IMR-90 (cell line): ENCODE data around the gene THRAP3. TPM values are rescaled to one million over a fixed set of nuclear protein-coding genes. Genes with fewer than 3 reads are reported as not detected.

Experiments
- ATAC-seq: fragments of 200-7000 bp; cut with Tn5 transposase; 2 replicates; pipeline ENCODE4 v1.9.1; 2020; ENCODE audit warnings: low read depth, mild to moderate bottlenecking, moderate library complexity
- BruUV-seq: library from RNA; stranded (reverse); fragments of 400-500 nt; replicated peaks from 2 replicates; lab custom pipeline; 2021; lab: Mats Ljungman, UMichigan
- CTCF ChIA-PET: fragments of 300-600 bp; formaldehyde crosslinking; extraction: SDS; loops from one replicate; lab custom pipeline; 2021; ENCODE audit warnings: antibody characterized with exemption; lab: Yijun Ruan, JAX
- POLR2A ChIA-PET: fragments of 300-600 bp; sonication (Branson Sonifier 250); formaldehyde crosslinking; loops from one replicate; lab custom pipeline; 2022; ENCODE audit warnings: antibody characterized with exemption; ENCODE audit not compliant: unreplicated experiment; lab: Charles Lee
- DNase-seq: peaks from one replicate; pipeline ENCODE4 v3.0.0; 2013
- H2AFZ ChIP-seq: replicated peaks from 2 replicates; pipeline ENCODE3; 2013; ENCODE audit warnings: low read length, mild to moderate bottlenecking; ENCODE audit not compliant: poor library complexity
- H2AK5ac ChIP-seq: 2 replicates; pipeline ENCODE4 v1.6.1; 2013; ENCODE audit warnings: low read depth, low read length, inconsistent platforms
- H2AK9ac ChIP-seq: replicated peaks from 2 replicates; pipeline ENCODE3; 2013; ENCODE audit warnings: mild to moderate bottlenecking, low read depth, low read length, moderate library complexity; ENCODE audit not compliant: poor library complexity
- H2BK120ac ChIP-seq: 2 replicates; pipeline ENCODE4 v1.6.1; 2013; ENCODE audit warnings: low read depth, low read length, inconsistent platforms
- H2BK15ac ChIP-seq: 3 replicates; pipeline ENCODE4 v1.6.1; 2013; ENCODE audit warnings: low read depth, low read length, inconsistent platforms
- H2BK20ac ChIP-seq: 2 replicates; pipeline ENCODE4 v1.6.1; 2013; ENCODE audit warnings: low read depth, mild to moderate bottlenecking, inconsistent platforms, low read length, moderate library complexity
- H2BK5ac ChIP-seq: 2 replicates; pipeline ENCODE4 v1.6.1; 2013; ENCODE audit warnings: mild to moderate bottlenecking, low read depth, low read length, inconsistent platforms; ENCODE audit not compliant: poor library complexity, severe bottlenecking
- H3K14ac ChIP-seq: replicated peaks from 2 replicates; pipeline ENCODE4 v1.6.1; 2013; ENCODE audit warnings: low read depth, low read length, inconsistent platforms
- H3K18ac ChIP-seq: 2 replicates; pipeline ENCODE4 v1.6.1; 2013; ENCODE audit warnings: low read depth, low read length, control low read depth
- H3K23ac ChIP-seq: 2 replicates; pipeline ENCODE4 v1.6.1; 2013; ENCODE audit warnings: low read depth, low read length, inconsistent platforms
- H3K27ac ChIP-seq: 2 replicates; pipeline ENCODE4 v1.5.1; 2013; ENCODE audit warnings: mild to moderate bottlenecking, control low read depth, low read length; ENCODE audit not compliant: insufficient read depth
- H3K27me3 ChIP-seq: 2 replicates; pipeline ENCODE4 v1.6.1; 2013; ENCODE audit warnings: low read length; ENCODE audit not compliant: control insufficient read depth, insufficient read depth
- H3K36me3 ChIP-seq: 2 replicates; pipeline ENCODE4 v1.6.1; 2013; ENCODE audit warnings: low read length, mixed read lengths; ENCODE audit not compliant: control insufficient read depth, insufficient read depth
- H3K4ac ChIP-seq: 2 replicates; pipeline ENCODE4 v1.6.1; 2013; ENCODE audit warnings: low read depth, low read length, inconsistent platforms
- H3K4me1 ChIP-seq: 2 replicates; pipeline ENCODE4 v1.6.1; 2013; ENCODE audit warnings: low read length, mixed read lengths; ENCODE audit not compliant: control insufficient read depth, insufficient read depth
- H3K4me2 ChIP-seq: 2 replicates; pipeline ENCODE4 v1.6.1; 2013; ENCODE audit warnings: low read depth, mild to moderate bottlenecking, control low read depth, low read length, moderate library complexity
- H3K4me3 ChIP-seq: 2 replicates; pipeline ENCODE4 v1.5.1; 2013; ENCODE audit warnings: low read depth, mild to moderate bottlenecking, control low read depth, low read length, moderate library complexity; ENCODE audit not compliant: insufficient read depth
- H3K56ac ChIP-seq: 2 replicates; pipeline ENCODE4 v1.6.1; 2013; ENCODE audit warnings: low read length, inconsistent platforms; ENCODE audit not compliant: insufficient read depth; ENCODE audit errors: extremely low read depth
- H3K79me1 ChIP-seq, 2 experiments: 2 replicates each; pipeline ENCODE4 v1.6.1; 2013; ENCODE audit warnings: low read length in 2 of 2, inconsistent platforms in 1 of 2, low read depth in 1 of 2
- H3K9ac ChIP-seq: 2 replicates; pipeline ENCODE4 v1.6.1; 2013; ENCODE audit warnings: low read depth, low read length, control low read depth
- H3K9me1 ChIP-seq: 2 replicates; pipeline ENCODE4 v1.6.1; 2013; ENCODE audit warnings: low read length, inconsistent platforms; ENCODE audit not compliant: insufficient read depth
- H3K9me3 ChIP-seq: 2 replicates; pipeline ENCODE4 v1.6.1; 2013; ENCODE audit warnings: low read length; ENCODE audit not compliant: control insufficient read depth, insufficient read depth
- H4K20me1 ChIP-seq: 2 replicates; pipeline ENCODE4 v1.6.1; 2013; ENCODE audit warnings: low read length, inconsistent platforms; ENCODE audit not compliant: insufficient read depth
- H4K5ac ChIP-seq: 2 replicates; pipeline ENCODE4 v1.6.1; 2013; ENCODE audit warnings: mild to moderate bottlenecking, low read depth, low read length, control low read depth
- H4K8ac ChIP-seq, 2 experiments: 2 replicates each; pipeline ENCODE4 v1.6.1; 2013; ENCODE audit warnings: low read depth in 2 of 2, low read length in 2 of 2, control low read depth in 1 of 2, inconsistent platforms in 1 of 2
- H4K91ac ChIP-seq: 2 replicates; pipeline ENCODE4 v1.6.1; 2013; ENCODE audit warnings: low read depth, low read length, inconsistent platforms; ENCODE audit not compliant: insufficient read depth
- CEBPB ChIP-seq: IDR thresholded peaks from 2 replicates; pipeline ENCODE4 v1.6.1; 2012; ENCODE audit warnings: low read depth, low read length, improper control_type of control experiment
- ELK1 ChIP-seq: fragments of 150-350 bp; IDR thresholded peaks from 2 replicates; pipeline ENCODE4 v1.6.1; 2016; ENCODE audit warnings: low read depth, mild to moderate bottlenecking, low read length, moderate library complexity, borderline replicate concordance
- MAFK ChIP-seq: IDR thresholded peaks from 2 replicates; pipeline ENCODE4 v1.6.1; 2012; ENCODE audit warnings: low read depth, low read length, improper control_type of control experiment
- MAZ ChIP-seq: IDR thresholded peaks from 2 replicates; pipeline ENCODE4 v1.6.1; 2012; ENCODE audit warnings: low read depth, mild to moderate bottlenecking, low read length, improper control_type of control experiment, moderate library complexity, borderline replicate concordance
- MXI1 ChIP-seq: IDR thresholded peaks from 2 replicates; pipeline ENCODE4 v1.6.1; 2012; ENCODE audit warnings: low read depth, mild to moderate bottlenecking, low read length, moderate library complexity, borderline replicate concordance
- RAD21 ChIP-seq: IDR thresholded peaks from 2 replicates; pipeline ENCODE4 v1.6.1; 2012; ENCODE audit warnings: low read length, improper control_type of control experiment
- RFX5 ChIP-seq: IDR thresholded peaks from 2 replicates; pipeline ENCODE4 v1.8.0; 2012; ENCODE audit warnings: low read depth, mild to moderate bottlenecking, low read length, moderate library complexity
- WGBS, 2 experiments: methylation state at CpG; one replicate each; pipeline versions ENCODE4 v1.1.5 to v1.1.7; 2013; ENCODE audit warnings: missing lambda C conversion rate in 2 of 2; ENCODE audit not compliant: insufficient read length in 1 of 2; ENCODE audit errors: extremely low coverage in 2 of 2; 5-methylcytosine and 5-hydroxymethylcytosine counted together
- dilution Hi-C: fragments of 300-500 bp; cut with HindIII; formaldehyde crosslinking; loops from one replicate; pipeline ENCODE4 v1.14.3; 2018; ENCODE audit warnings: low sequenced_read_pairs; ENCODE audit not compliant: unreplicated experiment
- in situ Hi-C: fragments of 300-500 bp; cut with MboI; formaldehyde crosslinking; loops from 3 replicates; pipeline ENCODE4 v1.14.3; 2019; ENCODE audit warnings: low sequenced_read_pairs, inconsistent platforms, mixed read lengths
- intact Hi-C: fragments of 100-400 bp; cut with micrococcal nuclease; formaldehyde crosslinking; loops from 2 replicates; pipeline ENCODE4 v1.10.0; 2022
- polyA plus RNA-seq, 3 experiments: library from polyadenylated mRNA; depleted of rRNA; stranded (reverse); fragments of >200 nt; gene quantifications; 2 replicates each; pipeline ENCODE4 v1.2.3, GENCODE V29; 2012; ENCODE audit warnings: low replicate concordance in 1 of 3
- total RNA-seq: library from RNA; depleted of rRNA; stranded (reverse); fragments of >200 nt; gene quantifications from 2 replicates; pipeline ENCODE4 v1.2.3, GENCODE V29; 2012

The THRAP3 gene
- total and polyA plus RNA-seq, 2 of the 4 experiments (the other 2 are of a cell fraction) = 60.6 to 66.5 TPM

- in situ Hi-C loops = no loop called here
These were observed 98.8 kb downstream of the THRAP3 start for GRCh38 chr1:36322786-36323635.

More at GRCh38 chr1:36322786-36323635, 98.8 kb downstream of the THRAP3 start:
- ChIA-PET POLR2A (interaction anchor here (0.6 to 2.3 kb wide), 2 partner anchors 46 to 63 kb away, joined by 3 to 6 read pairs; no protein-coding TSS in a partner anchor), CTCF (interaction anchor here (1.1 to 1.2 kb wide), 3 partner anchors 28 to 64 kb away, joined by 3 to 4 read pairs (median 3); no protein-coding TSS in a partner anchor)
- no TSS peak for BruUV-seq
- TF ChIP-seq ELK1 = no peak
- TF ChIP-seq CEBPB = no peak
- TF ChIP-seq MAZ = peak; percentile 26; the same call in 1 of the 2 replicates
- no peak for TF ChIP-seq RFX5
- no peak for TF ChIP-seq RAD21
- no peak for TF ChIP-seq MAFK
- 0 out of 2 replicates have a peak, but pooled peaks have one; percentile 6 for TF ChIP-seq MXI1
- Histone ChIP-seq H2AFZ (peak overlapping the region; percentile 82), H3K9ac (peak overlapping the region; percentile 71), H3K9me1 (peaks cover 23% of the 10 kb centered on the region), H3K27me3 (no peaks in the 10 kb centered on the region), H2BK120ac (peak overlapping the region; percentile 33; the same call in 1 of the 2 replicates), H4K20me1 (peaks cover 7% of the 10 kb centered on the region), H3K56ac (peak overlapping the region; percentile 54), H3K4me3 (peak overlapping the region; percentile 78), H3K4me2 (peak overlapping the region; percentile 80), H3K36me3 (peaks cover 9% of the 10 kb centered on the region), H3K9me3 (no peaks in the 10 kb centered on the region), H4K91ac (peak overlapping the region; percentile 61), H2AK9ac (peak overlapping the region; percentile 99), H3K4me1 (peaks cover 30% of the 10 kb centered on the region), H2BK15ac (no peak overlapping the region), H3K79me1 (peaks cover 0 to 64% of the 10 kb centered on the region in 2 experiments), H4K8ac (peak overlapping the region in 1 of 2 experiments; percentile 50; a peak in 2 of 4 replicates), H4K5ac (peak overlapping the region; percentile 17), H3K23ac (peak overlapping the region; percentile 83; the same call in 1 of the 2 replicates), H3K27ac (peak overlapping the region; percentile 87), H3K18ac (peak overlapping the region; percentile 15; the same call in 1 of the 2 replicates), H2BK5ac (peak overlapping the region; percentile 91), H2AK5ac (peak overlapping the region; percentile 76), H3K14ac (peak overlapping the region; percentile 89), H3K4ac (peak overlapping the region; percentile 86), H2BK20ac (no peak overlapping the region)
- intact Hi-C loops = loop anchor here (2.0 to 5.0 kb wide), 3 partner anchors 28 to 64 kb away; partner anchors contain the start of gene STK40
- ATAC-seq = peak; percentile 44
- DNase-seq = peak; percentile 59
- 0% methylated on average over 5 of the region's 83 CpGs; no CpG with 5 or more reads in 1 of the 2 experiments for WGBS, 2 experiments
- dilution Hi-C loops = no loop called here
